K562 (cell line): ENCODE data around the gene FRYL.

Source experiments
- EZH2 ChIP-seq: IDR thresholded peaks from 2 replicates; pipeline ENCODE4 v1.6.1; 2012; ENCODE audit warnings: low read depth, mild to moderate bottlenecking, inconsistent platforms, low read length, borderline replicate concordance
- JUNB ChIP-seq: fragments of 450-650 bp; formaldehyde crosslinking; conservative IDR thresholded peaks from 2 replicates; pipeline ENCODE4 v1.4.0; 2020; ENCODE audit warnings: mild to moderate bottlenecking
- RNF2 ChIP-seq: sonication (generic); IDR thresholded peaks from 2 replicates; pipeline ENCODE4 v1.6.1; 2016
- TEAD4 ChIP-seq, 2 experiments: sonication (generic) in 1 of 2; formaldehyde crosslinking in 1 of 2; IDR thresholded peaks; 2 replicates each; pipeline versions ENCODE4 v1.6.1 to v1.8.0; 2012 to 2022; ENCODE audit warnings: borderline replicate concordance in 1 of 2, inconsistent platforms in 1 of 2, low read length in 1 of 2, mild to moderate bottlenecking in 1 of 2, missing genetic modification reagents in 1 of 2
- ZBTB8A ChIP-seq: fragments of 450-650 bp; IDR thresholded peaks from 2 replicates; pipeline ENCODE4 v1.6.1; 2018; ENCODE audit warnings: mild to moderate bottlenecking, moderate library complexity; ENCODE audit not compliant: partially characterized antibody
- ZNF217 ChIP-seq: sonication (generic); formaldehyde crosslinking; IDR thresholded peaks from 2 replicates; pipeline ENCODE4 v1.8.0; 2022; ENCODE audit warnings: mild to moderate bottlenecking, missing genetic modification reagents
- TF ChIP-seq, protein P1 (sequence below): sonication (generic); formaldehyde crosslinking; IDR thresholded peaks from 2 replicates; pipeline ENCODE4 v1.8.0; 2022; ENCODE audit warnings: mild to moderate bottlenecking, low read depth, missing genetic modification reagents
- TF ChIP-seq, protein P2 (sequence below), 2 experiments: IDR thresholded peaks; 2 replicates each; pipeline ENCODE4 v1.6.1; 2012; ENCODE audit warnings: improper control_type of control experiment in 2 of 2, low read depth in 2 of 2, low read length in 2 of 2, borderline replicate concordance in 1 of 2
- TF ChIP-seq, protein P3 (sequence below): fragments of 450-650 bp; IDR thresholded peaks from 2 replicates; pipeline ENCODE4 v1.6.1; 2017; ENCODE audit warnings: mild to moderate bottlenecking, moderate library complexity

DNA sequence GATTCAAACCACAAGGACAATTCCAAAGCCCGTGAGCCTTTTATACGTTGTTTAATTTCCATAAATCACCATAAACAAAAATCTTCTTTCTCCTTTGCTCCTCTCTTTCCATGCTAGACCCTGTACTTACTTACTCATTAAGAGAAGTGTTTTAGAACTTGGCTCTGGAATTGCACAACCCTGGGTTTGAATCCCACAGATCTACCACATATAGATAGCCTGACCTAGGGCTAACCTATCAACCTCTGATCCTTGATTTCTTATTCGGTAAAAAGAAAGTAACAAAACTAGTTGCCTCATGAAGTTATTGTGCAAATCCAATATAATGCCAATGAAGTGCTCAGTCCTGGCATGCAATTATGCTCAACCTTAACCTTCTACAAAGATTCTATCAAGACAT lies 221.3 kb downstream of the FRYL start:
- TF ChIP-seq, protein P1, sequence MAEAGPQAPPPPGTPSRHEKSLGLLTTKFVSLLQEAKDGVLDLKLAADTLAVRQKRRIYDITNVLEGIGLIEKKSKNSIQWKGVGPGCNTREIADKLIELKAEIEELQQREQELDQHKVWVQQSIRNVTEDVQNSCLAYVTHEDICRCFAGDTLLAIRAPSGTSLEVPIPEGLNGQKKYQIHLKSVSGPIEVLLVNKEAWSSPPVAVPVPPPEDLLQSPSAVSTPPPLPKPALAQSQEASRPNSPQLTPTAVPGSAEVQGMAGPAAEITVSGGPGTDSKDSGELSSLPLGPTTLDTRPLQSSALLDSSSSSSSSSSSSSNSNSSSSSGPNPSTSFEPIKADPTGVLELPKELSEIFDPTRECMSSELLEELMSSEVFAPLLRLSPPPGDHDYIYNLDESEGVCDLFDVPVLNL (CRISPR knock-in tag), result no peak
- TF ChIP-seq EZH2 (no peak), RNF2 (no peak), JUNB (CRISPR knock-in tag) (no peak), ZBTB8A (no peak), TEAD4 (IDR thresholded peaks at IDR 0.05; ENCODE audit: low read length) (no peak), TEAD4 (CRISPR knock-in tag; IDR thresholded peaks at IDR 0.05; ENCODE audit: borderline replicate concordance) (no peak), ZNF217 (CRISPR knock-in tag) (no peak)
- TF ChIP-seq, protein P2, sequence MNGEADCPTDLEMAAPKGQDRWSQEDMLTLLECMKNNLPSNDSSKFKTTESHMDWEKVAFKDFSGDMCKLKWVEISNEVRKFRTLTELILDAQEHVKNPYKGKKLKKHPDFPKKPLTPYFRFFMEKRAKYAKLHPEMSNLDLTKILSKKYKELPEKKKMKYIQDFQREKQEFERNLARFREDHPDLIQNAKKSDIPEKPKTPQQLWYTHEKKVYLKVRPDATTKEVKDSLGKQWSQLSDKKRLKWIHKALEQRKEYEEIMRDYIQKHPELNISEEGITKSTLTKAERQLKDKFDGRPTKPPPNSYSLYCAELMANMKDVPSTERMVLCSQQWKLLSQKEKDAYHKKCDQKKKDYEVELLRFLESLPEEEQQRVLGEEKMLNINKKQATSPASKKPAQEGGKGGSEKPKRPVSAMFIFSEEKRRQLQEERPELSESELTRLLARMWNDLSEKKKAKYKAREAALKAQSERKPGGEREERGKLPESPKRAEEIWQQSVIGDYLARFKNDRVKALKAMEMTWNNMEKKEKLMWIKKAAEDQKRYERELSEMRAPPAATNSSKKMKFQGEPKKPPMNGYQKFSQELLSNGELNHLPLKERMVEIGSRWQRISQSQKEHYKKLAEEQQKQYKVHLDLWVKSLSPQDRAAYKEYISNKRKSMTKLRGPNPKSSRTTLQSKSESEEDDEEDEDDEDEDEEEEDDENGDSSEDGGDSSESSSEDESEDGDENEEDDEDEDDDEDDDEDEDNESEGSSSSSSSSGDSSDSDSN (IDR thresholded peaks at IDR 0.05; ENCODE audit: borderline replicate concordance in 1 of 2, low read depth in 2 of 2, low read length in 2 of 2), result no peak
- TF ChIP-seq, protein P3, sequence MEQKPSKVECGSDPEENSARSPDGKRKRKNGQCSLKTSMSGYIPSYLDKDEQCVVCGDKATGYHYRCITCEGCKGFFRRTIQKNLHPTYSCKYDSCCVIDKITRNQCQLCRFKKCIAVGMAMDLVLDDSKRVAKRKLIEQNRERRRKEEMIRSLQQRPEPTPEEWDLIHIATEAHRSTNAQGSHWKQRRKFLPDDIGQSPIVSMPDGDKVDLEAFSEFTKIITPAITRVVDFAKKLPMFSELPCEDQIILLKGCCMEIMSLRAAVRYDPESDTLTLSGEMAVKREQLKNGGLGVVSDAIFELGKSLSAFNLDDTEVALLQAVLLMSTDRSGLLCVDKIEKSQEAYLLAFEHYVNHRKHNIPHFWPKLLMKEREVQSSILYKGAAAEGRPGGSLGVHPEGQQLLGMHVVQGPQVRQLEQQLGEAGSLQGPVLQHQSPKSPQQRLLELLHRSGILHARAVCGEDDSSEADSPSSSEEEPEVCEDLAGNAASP, result no peak
